HG02642 (cell line): Measurements from ENCODE around the gene PLCB4.

Source experiments
- ATAC-seq: cut with Tn5 transposase; IDR thresholded peaks from one replicate; pipeline ENCODE4 v1.9.1; 2021; ENCODE audit warnings: mild to moderate bottlenecking; ENCODE audit not compliant: unreplicated experiment, poor library complexity

Gene PLCB4

GRCh38 chr20:9163995-9164394 is 95.1 kb downstream of the PLCB4 start:
- no peak for ATAC-seq

GRCh38 chr20:9165261-9165660 is 96.4 kb downstream of the PLCB4 start:
- no peak for ATAC-seq

- no peak for ATAC-seq
Measured at GRCh38 chr20:9166153-9166780, 97.4 kb downstream of the PLCB4 start.

- no peak for ATAC-seq
Measured at GRCh38 chr20:9169409-9169808, 100.5 kb downstream of the PLCB4 start.

GRCh38 chr20:9172851-9173250 is 104.0 kb downstream of the PLCB4 start:
- no peak for ATAC-seq

- ATAC-seq = no peak
Measured at GRCh38 chr20:9177278-9177677, 108.4 kb downstream of the PLCB4 start.

GRCh38 chr20:9179193-9179802 is 110.4 kb downstream of the PLCB4 start:
- no peak for ATAC-seq

GRCh38 chr20:9179867-9180266 is 111.0 kb downstream of the PLCB4 start:
- ATAC-seq = no peak

GRCh38 chr20:9180481-9181257 is 111.8 kb downstream of the PLCB4 start:
- ATAC-seq = no peak

GRCh38 chr20:9185511-9185910 is 116.6 kb downstream of the PLCB4 start:
- no peak for ATAC-seq

- no peak for ATAC-seq
Measured at GRCh38 chr20:9186396-9186795, 117.5 kb downstream of the PLCB4 start.

- no peak for ATAC-seq
Measured at GRCh38 chr20:9195031-9195430, 126.1 kb downstream of the PLCB4 start.

- no peak for ATAC-seq
Measured at GRCh38 chr20:9196110-9196509, 127.2 kb downstream of the PLCB4 start.

- ATAC-seq = no peak
Measured at GRCh38 chr20:9198460-9198859, 129.6 kb downstream of the PLCB4 start.

GRCh38 chr20:9200196-9200595 is 131.3 kb downstream of the PLCB4 start:
- ATAC-seq = no peak

- ATAC-seq = no peak
Measured at GRCh38 chr20:9200620-9201019, 131.7 kb downstream of the PLCB4 start.

- ATAC-seq = no peak
Measured at GRCh38 chr20:9202420-9203080, 133.7 kb downstream of the PLCB4 start.

GRCh38 chr20:9203081-9203447 is 134.2 kb downstream of the PLCB4 start:
- no peak for ATAC-seq

GRCh38 chr20:9204979-9205378 is 136.1 kb downstream of the PLCB4 start:
- no peak for ATAC-seq

- no peak for ATAC-seq
Measured at GRCh38 chr20:9206486-9206885, 137.6 kb downstream of the PLCB4 start.

- no peak for ATAC-seq
Measured at GRCh38 chr20:9207253-9207652, 138.4 kb downstream of the PLCB4 start.
